GM12878 (cell line): ENCODE measurements around the gene LTV1. TPM values are rescaled to one million over a fixed set of nuclear protein-coding genes. Genes with fewer than 3 reads are reported as not detected.

Experiments
- ATAC-seq: fragments of 200-7000 bp; cut with Tn5 transposase; 3 replicates; pipeline ENCODE4 v1.9.1; 2020; ENCODE audit warnings: mild to moderate bottlenecking, moderate library complexity
- BruUV-seq: library from RNA; stranded (reverse); fragments of 400-500 nt; replicated peaks from 2 replicates; lab custom pipeline; 2021; lab: Mats Ljungman, UMichigan
- CTCF ChIA-PET: fragments of 300-600 bp; sonication (Branson Sonifier 250); formaldehyde crosslinking; extraction: SDS; loops from one replicate; lab custom pipeline; 2021; ENCODE audit warnings: inconsistent platforms; lab: Yijun Ruan, JAX
- POLR2A ChIA-PET: fragments of 350-600 bp; formaldehyde crosslinking; extraction: SDS; loops from one replicate; lab custom pipeline; 2021; ENCODE audit warnings: inconsistent platforms; lab: Charles Lee
- RAD21 ChIA-PET: fragments of 300-600 bp; sonication (Branson Sonifier 250); formaldehyde crosslinking; loops from one replicate; lab custom pipeline; 2023; ENCODE audit warnings: antibody characterized with exemption; ENCODE audit not compliant: unreplicated experiment; lab: Charles Lee
- SMC1A ChIA-PET: fragments of 300-600 bp; sonication (Branson Sonifier 250); formaldehyde crosslinking; loops from one replicate; lab custom pipeline; 2023; ENCODE audit not compliant: unreplicated experiment, uncharacterized antibody; lab: Charles Lee
- DNase-seq: peaks from one replicate; pipeline ENCODE4 v3.0.0-alpha.2; 2011; ENCODE audit warnings: low read depth, low spot score
- FAIRE-seq: peaks from 3 replicates; lab custom pipeline; 2011; peaks lifted over from hg19 to GRCh38; lab: Jason Lieb, UNC
- H2AFZ ChIP-seq: 2 replicates; pipeline ENCODE4 v1.6.0; 2011; ENCODE audit warnings: low read depth, low read length, control low read depth; ENCODE audit not compliant: control insufficient read depth
- H3K27ac ChIP-seq: 2 replicates; pipeline ENCODE4 v1.5.1; 2011; ENCODE audit warnings: control low read depth; ENCODE audit not compliant: control insufficient read depth, insufficient read depth
- H3K27me3 ChIP-seq, 2 experiments: replicated peaks in 1 of 2; 2 replicates each; pipeline versions ENCODE4 v1.6.0 to v1.6.1; 2011; ENCODE audit warnings: low read length in 1 of 2; ENCODE audit not compliant: control insufficient read depth in 2 of 2, insufficient read depth in 2 of 2
- H3K36me3 ChIP-seq, 2 experiments: 2 replicates each; pipeline ENCODE4 v1.5.1; 2011; ENCODE audit warnings: low read length in 1 of 2; ENCODE audit not compliant: control insufficient read depth in 2 of 2, insufficient read depth in 2 of 2
- H3K4me1 ChIP-seq: 2 replicates; pipeline ENCODE4 v1.6.1; 2011; ENCODE audit warnings: mild to moderate bottlenecking, low read length, moderate library complexity, mixed read lengths; ENCODE audit not compliant: control insufficient read depth, insufficient read depth
- H3K4me2 ChIP-seq: 2 replicates; pipeline ENCODE4 v1.6.0; 2011; ENCODE audit warnings: control low read depth; ENCODE audit not compliant: control insufficient read depth, insufficient read depth
- H3K4me3 ChIP-seq: fragments of 200-600 bp; sonication (generic); 2 replicates; pipeline ENCODE4 v1.5.1; 2016
- H3K79me2 ChIP-seq: 2 replicates; pipeline ENCODE4 v1.6.0; 2011; ENCODE audit warnings: low read length; ENCODE audit not compliant: control insufficient read depth, insufficient read depth
- H3K9ac ChIP-seq: 2 replicates; pipeline ENCODE4 v1.8.0; 2011; ENCODE audit warnings: low read length, control low read depth, mixed read lengths; ENCODE audit not compliant: control insufficient read depth, insufficient read depth
- H3K9me3 ChIP-seq: replicated peaks from 3 replicates; pipeline ENCODE4 v1.5.1; 2011; ENCODE audit warnings: mild to moderate bottlenecking, low read length; ENCODE audit not compliant: control insufficient read depth, insufficient read depth
- H4K20me1 ChIP-seq: 2 replicates; pipeline ENCODE4 v1.6.0; 2011; ENCODE audit not compliant: control insufficient read depth, insufficient read depth
- CBX5 ChIP-seq: sonication (generic); IDR thresholded peaks from 2 replicates; pipeline ENCODE4 v1.6.1; 2016; ENCODE audit warnings: low read depth, moderate library complexity, mild to moderate bottlenecking, inconsistent platforms
- MTA3 ChIP-seq: IDR thresholded peaks from 2 replicates; pipeline ENCODE4 v1.6.1; 2012; ENCODE audit warnings: low read length, inconsistent platforms, borderline replicate concordance
- NFIC ChIP-seq: IDR thresholded peaks from 2 replicates; pipeline ENCODE4 v1.6.1; 2012; ENCODE audit warnings: low read depth, mild to moderate bottlenecking, inconsistent platforms, low read length, moderate library complexity
- NFYB ChIP-seq: IDR thresholded peaks from 2 replicates; pipeline ENCODE4 v1.6.1; 2011; ENCODE audit warnings: low read depth, mild to moderate bottlenecking, low read length, improper control_type of control experiment, moderate library complexity; ENCODE audit not compliant: insufficient read depth
- PBX3 ChIP-seq: IDR thresholded peaks from 2 replicates; pipeline ENCODE4 v1.6.1; 2011; ENCODE audit warnings: mild to moderate bottlenecking, low read depth, low read length, moderate library complexity; ENCODE audit not compliant: insufficient replicate concordance
- RB1 ChIP-seq: fragments of 450-650 bp; formaldehyde crosslinking; IDR thresholded peaks from 2 replicates; pipeline ENCODE4 v1.6.1; 2017; ENCODE audit warnings: mild to moderate bottlenecking, borderline replicate concordance
- SIN3A ChIP-seq: IDR thresholded peaks from 2 replicates; pipeline ENCODE4 v1.6.1; 2012; ENCODE audit warnings: low read depth, low read length, improper control_type of control experiment
- ZNF24 ChIP-seq: fragments of 450-650 bp; IDR thresholded peaks from 2 replicates; pipeline ENCODE4 v1.6.1; 2017; ENCODE audit warnings: antibody characterized with exemption, mild to moderate bottlenecking
- WGBS: methylation state at CpG from one replicate; pipeline ENCODE4 v1.1.6; 2016; ENCODE audit warnings: low lambda C conversion rate; ENCODE audit not compliant: insufficient replicate concordance, insufficient coverage; ENCODE audit errors: missing lambda C conversion rate; 5-methylcytosine and 5-hydroxymethylcytosine counted together
- in situ Hi-C: fragments of 300-500 bp; cut with MboI; formaldehyde crosslinking; loops from 9 replicates; pipeline ENCODE4 v1.14.3; 2018; ENCODE audit warnings: mixed read lengths
- intact Hi-C: fragments of 100-400 bp; cut with micrococcal nuclease; formaldehyde crosslinking; loops from one replicate; pipeline ENCODE4 v1.14.2; 2022; ENCODE audit not compliant: unreplicated experiment
- polyA plus RNA-seq, 11 experiments: library from polyadenylated mRNA; depleted of rRNA in 4 of 11; unstranded in 6 of 11; stranded (reverse) in 5 of 11; fragments of >200 nt; fragmentation: Nextera tagmentation in 4 of 11; fragmentation: Illumina TruSeq in 1 of 11; extraction: Ambion mirVana in 4 of 11; extraction: Trizol in 1 of 11; gene quantifications; 1 replicate in 1 of 11; 2 replicates in 10 of 11; pipeline versions ENCODE4 v1.2.1 to v1.2.3, GENCODE V29; 2011 to 2016; ENCODE audit warnings: inconsistent platforms in 2 of 11, missing spikeins in 2 of 11, low read depth in 1 of 11
- total RNA-seq, 4 experiments: library from RNA; depleted of rRNA in 3 of 4; stranded (reverse); fragments of >200 nt in 3 of 4; fragmentation: Illumina TruSeq in 1 of 4; extraction: Trizol in 1 of 4; gene quantifications; 2 replicates each; pipeline versions ENCODE4 v1.2.1 to v1.2.3, GENCODE V29; 2013 to 2021

Gene LTV1
- total and polyA plus RNA-seq, 10 of the 15 experiments (the other 5 are each of a cell fraction or from before 2014, with no cell fraction given) = 22.3 to 66.4 (median 52.0) TPM

- TF ChIP-seq NFIC (no peak), SIN3A (no peak), MTA3 (no peak)
- BruUV-seq = no TSS peak
- no peak overlapping the region for H3K4me2 ChIP-seq
- ChIA-PET CTCF (no interaction called here), RAD21 (no interaction called here), SMC1A (no interaction called here), POLR2A (no interaction called here)
- no peak for DNase-seq
- H4K20me1 ChIP-seq = no peaks in the 10 kb centered on the region
- no peak overlapping the region for H3K4me3 ChIP-seq
- no peaks in the 10 kb centered on the region for H3K36me3 ChIP-seq
- H2AFZ ChIP-seq = no peak overlapping the region
- in situ Hi-C loops (no loop called here), intact Hi-C loops (no loop called here)
- 58% methylated on average over 6 of the region's 6 CpGs for WGBS
- no peak for FAIRE-seq
- ATAC-seq = no peak
- H3K9me3 ChIP-seq = no peaks in the 10 kb centered on the region
- H3K9ac ChIP-seq = no peak overlapping the region
- no peaks in the 10 kb centered on the region for H3K4me1 ChIP-seq
- no peaks in the 10 kb centered on the region for H3K79me2 ChIP-seq
- H3K27ac ChIP-seq = no peak overlapping the region
- no peaks in the 10 kb centered on the region for H3K27me3 ChIP-seq
Observed at GRCh38 chr6:143823548-143823947, 19.6 kb upstream of the LTV1 start.

GRCh38 chr6:143828572-143828971, 14.6 kb upstream of the LTV1 start:
- ATAC-seq (no peak), DNase-seq (no peak), FAIRE-seq (no peak)
- no TSS peak for BruUV-seq
- no peak for TF ChIP-seq NFYB
- TF ChIP-seq CBX5 = no peak
- no peak for TF ChIP-seq PBX3
- no peak for TF ChIP-seq RB1
- TF ChIP-seq ZNF24 = no peak
- Histone ChIP-seq H3K4me3 (no peak overlapping the region), H3K36me3 (no peaks in the 10 kb centered on the region), H3K79me2 (no peaks in the 10 kb centered on the region), H3K4me2 (no peak overlapping the region), H3K9me3 (no peaks in the 10 kb centered on the region), H3K27me3 (no peaks in the 10 kb centered on the region), H3K27ac (no peak overlapping the region), H3K9ac (no peak overlapping the region), H3K4me1 (no peaks in the 10 kb centered on the region), H4K20me1 (no peaks in the 10 kb centered on the region), H2AFZ (no peak overlapping the region)
- RAD21 ChIA-PET = no interaction called here
- intact Hi-C loops (no loop called here), in situ Hi-C loops (no loop called here)
- SMC1A ChIA-PET = interaction anchor here (0.9 kb wide), 2 partner anchors 9 to 253 kb away, joined by 3 read pairs; no protein-coding TSS in a partner anchor
- POLR2A ChIA-PET = interaction anchor here (0.6 kb wide), 3 partner anchors 9 to 379 kb away, joined by 4 to 6 read pairs (median 6); no protein-coding TSS in a partner anchor
- CTCF ChIA-PET = interaction anchor here (0.6 to 1.1 kb wide), 2 partner anchors 18 to 111 kb away, joined by 3 to 5 read pairs; no protein-coding TSS in a partner anchor
